Bronchial epithelial cell (primary cell): Measurements from ENCODE around the gene NHEJ1. TPM values are rescaled to one million over a fixed set of nuclear protein-coding genes. Genes with fewer than 3 reads are reported as not detected.

Experiments
- DNase-seq: peaks from one replicate; pipeline ENCODE4 v3.0.0-alpha.2; 2010; ENCODE audit warnings: low read depth
- FAIRE-seq: peaks from 2 replicates; lab custom pipeline; 2011; peaks lifted over from hg19 to GRCh38; lab: Jason Lieb, UNC
- H3K27me3 ChIP-seq: 2 replicates; pipeline ENCODE4 v1.5.1; 2011; ENCODE audit warnings: low read length; ENCODE audit not compliant: control insufficient read depth, insufficient read depth
- H3K36me3 ChIP-seq: 2 replicates; pipeline ENCODE4 v1.5.1; 2011; ENCODE audit warnings: low read length; ENCODE audit not compliant: control insufficient read depth, insufficient read depth
- H3K4me3 ChIP-seq: 2 replicates; pipeline ENCODE4 v1.5.1; 2011; ENCODE audit warnings: mild to moderate bottlenecking, low read depth, low read length, control low read depth
- CTCF ChIP-seq: IDR thresholded peaks from 2 replicates; pipeline ENCODE4 v1.5.1; 2011; ENCODE audit warnings: mild to moderate bottlenecking, moderate library complexity, low read length, control low read depth, inconsistent platforms; ENCODE audit not compliant: insufficient read depth, severe bottlenecking
- total RNA-seq: library from RNA; depleted of rRNA; stranded (reverse); fragments of >200 nt; gene quantifications from 2 replicates; pipeline ENCODE4 v1.2.1, GENCODE V29; 2014

NHEJ1 gene
- total RNA-seq, 1 donor from 2014 or later, result 22.1 TPM

DNA sequence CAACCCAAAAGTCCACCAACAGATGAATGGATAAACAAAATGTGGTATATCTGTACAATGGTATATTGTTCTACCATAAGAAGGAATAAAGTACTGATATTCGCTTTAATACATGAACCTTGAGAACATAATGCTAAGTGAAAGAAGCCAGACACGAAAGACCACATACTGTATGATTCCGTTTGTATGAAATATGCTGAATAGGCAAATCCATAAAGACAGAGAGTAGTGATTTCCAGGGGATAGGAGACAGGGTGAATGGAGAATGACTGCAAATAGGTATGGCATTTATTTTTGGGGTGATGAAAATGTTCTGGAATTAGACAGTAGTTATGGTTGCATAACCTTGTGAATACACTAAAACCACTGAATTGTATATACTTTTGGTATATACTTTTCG lies 71.3 kb downstream of the NHEJ1 start:
- H3K4me3 ChIP-seq, result no peak overlapping the region
- DNase-seq (no peak), FAIRE-seq (no peak)
- TF ChIP-seq CTCF, result no peak
- H3K36me3 ChIP-seq, result no peaks in the 10 kb centered on the region
- H3K27me3 ChIP-seq, result no peaks in the 10 kb centered on the region

DNA sequence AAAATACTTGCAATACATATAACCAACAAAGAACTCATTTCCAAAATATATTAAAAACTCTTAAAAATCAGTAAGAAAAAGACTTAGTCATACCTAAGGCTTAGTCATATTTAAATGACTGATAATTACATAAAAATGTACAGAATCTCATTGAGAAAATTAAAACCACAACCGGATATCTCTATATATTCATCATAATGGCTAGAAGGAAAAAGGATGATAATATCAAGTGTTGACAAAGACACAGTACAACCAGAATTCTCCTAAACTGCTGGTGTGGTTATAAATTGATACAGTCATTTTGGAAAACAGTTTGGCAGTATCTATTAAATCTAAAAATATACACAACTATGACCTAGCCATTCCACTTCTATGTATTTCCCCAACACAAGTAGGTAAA lies 72.8 kb downstream of the NHEJ1 start:
- no peak for TF ChIP-seq CTCF
- Histone ChIP-seq H3K4me3 (no peak overlapping the region), H3K36me3 (no peaks in the 10 kb centered on the region), H3K27me3 (no peaks in the 10 kb centered on the region)
- no peak for DNase-seq
- FAIRE-seq, result no peak

GRCh38 chr2:219087361-219087760 lies 73.3 kb downstream of the NHEJ1 start:
- no peak for TF ChIP-seq CTCF
- no peak overlapping the region for H3K4me3 ChIP-seq
- no peaks in the 10 kb centered on the region for H3K36me3 ChIP-seq
- FAIRE-seq, result no peak
- H3K27me3 ChIP-seq, result no peaks in the 10 kb centered on the region
- no peak for DNase-seq

DNA sequence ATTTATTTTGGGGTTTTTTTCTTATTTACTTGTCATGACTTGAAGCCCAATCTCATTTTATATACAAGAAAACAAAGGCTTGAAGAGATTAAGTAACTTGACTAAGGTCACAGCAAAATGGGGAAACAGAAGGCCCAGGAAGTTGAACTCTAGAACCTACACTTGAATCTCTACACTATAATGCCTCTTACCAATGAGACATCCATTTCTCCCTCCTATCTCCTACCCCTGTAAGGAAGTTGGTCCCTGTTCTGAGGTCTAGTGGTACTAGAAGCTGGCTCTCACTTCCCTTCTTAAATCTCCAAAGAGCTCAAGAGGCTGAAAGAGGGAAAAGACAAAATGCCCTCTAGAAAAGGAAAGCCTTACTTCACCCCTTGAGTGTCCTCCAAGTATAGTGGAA lies 74.4 kb downstream of the NHEJ1 start:
- Histone ChIP-seq H3K27me3 (no peaks in the 10 kb centered on the region), H3K36me3 (no peaks in the 10 kb centered on the region), H3K4me3 (no peak overlapping the region)
- TF ChIP-seq CTCF, result no peak
- no peak for DNase-seq
- FAIRE-seq, result no peak

DNA sequence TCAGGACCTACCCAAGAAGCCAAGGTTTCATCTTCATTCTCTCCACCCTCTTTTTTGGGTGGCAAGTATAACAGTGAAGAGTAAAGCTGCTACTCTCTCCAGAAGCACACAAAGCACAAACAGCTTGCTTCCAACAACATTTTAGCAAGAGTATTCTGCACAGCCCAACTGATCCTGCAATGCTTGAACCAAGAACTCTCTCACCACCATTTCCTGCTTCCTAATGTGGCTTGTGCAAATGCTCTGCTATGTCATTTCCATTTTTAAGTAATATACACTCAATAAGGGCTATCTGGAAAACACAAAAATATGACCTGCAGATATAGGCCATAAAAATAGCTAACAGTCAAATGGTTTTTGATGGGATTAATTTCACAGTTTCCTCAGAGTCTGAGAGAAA lies 75.8 kb downstream of the NHEJ1 start:
- no peak for FAIRE-seq
- DNase-seq, result no peak
- no peak for TF ChIP-seq CTCF
- H3K36me3 ChIP-seq, result no peaks in the 10 kb centered on the region
- H3K27me3 ChIP-seq, result no peaks in the 10 kb centered on the region
- no peak overlapping the region for H3K4me3 ChIP-seq

DNA sequence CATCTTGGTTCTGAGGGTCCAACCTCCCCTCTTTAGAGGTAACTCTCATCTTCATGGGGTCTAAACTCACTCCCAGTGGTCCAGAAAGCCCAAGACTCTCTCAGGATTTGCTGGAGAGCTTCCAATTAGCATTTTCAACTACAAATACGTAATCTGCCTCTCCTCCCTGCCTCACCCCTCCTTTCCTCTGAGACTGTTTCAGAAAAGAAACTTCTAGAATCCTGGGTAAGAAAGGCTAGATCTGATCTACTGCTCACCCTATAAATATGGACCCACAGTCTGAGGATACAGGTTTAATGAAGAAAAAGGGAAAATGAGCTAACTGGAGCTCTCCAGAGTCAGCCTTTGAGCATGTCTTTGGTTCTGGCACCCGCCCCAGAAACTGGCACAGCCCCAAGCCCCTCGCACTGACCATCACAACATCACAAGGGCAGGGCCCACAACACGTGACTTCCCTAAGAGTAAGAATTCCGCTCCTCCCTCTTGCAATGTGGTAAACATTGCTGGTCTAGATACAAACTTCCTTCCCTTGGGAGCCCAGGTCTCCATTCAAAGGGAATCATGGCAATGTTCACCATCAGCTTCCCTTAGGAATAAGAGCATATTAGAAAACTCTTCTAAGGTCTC lies 78.2 kb downstream of the NHEJ1 start:
- Histone ChIP-seq H3K27me3 (no peaks in the 10 kb centered on the region), H3K4me3 (no peak overlapping the region), H3K36me3 (no peaks in the 10 kb centered on the region)
- no peak for TF ChIP-seq CTCF
- no peak for FAIRE-seq
- no peak for DNase-seq
